Measurements from ENCODE around the gene TMSB4Y. TPM values are rescaled to one million over a fixed set of nuclear protein-coding genes. Genes with fewer than 3 reads are reported as not detected.

TMSB4Y gene
- total RNA-seq (2022; extraction: Qiagen RNA extraction; ENCODE audit: low read depth): 0.61 to 1.2 TPM (median 1.1 TPM) in 5 replicates

DNA sequence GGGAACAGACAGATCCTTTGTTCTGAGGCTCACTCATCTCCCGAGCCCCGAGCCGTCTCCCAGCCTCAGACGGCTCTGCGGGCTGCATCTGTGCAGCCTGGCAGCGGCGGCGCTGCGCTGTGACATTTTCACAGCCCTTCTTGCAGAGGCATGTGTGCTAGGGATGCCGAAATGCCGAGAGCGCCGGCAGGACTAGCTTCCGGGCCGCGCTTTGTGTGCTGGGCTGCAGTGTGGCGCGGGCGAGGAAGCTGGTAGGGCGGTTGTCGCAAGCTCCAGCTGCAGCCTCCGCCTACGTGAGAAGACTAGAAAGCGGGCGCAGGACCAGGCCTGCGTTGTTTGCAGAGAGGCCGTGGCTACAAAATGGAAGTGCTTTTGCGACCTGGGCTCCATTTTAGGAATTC lies at the start of gene TMSB4Y:
TSS of gene TMSB4Y (plus strand) at position 332 of the 401 bp plus-strand sequence.

Other genes starting within 250 kb of the TMSB4Y start
- gene UTY, start 223.9 kb upstream of the TMSB4Y start, total RNA-seq (2022; extraction: Qiagen RNA extraction; ENCODE audit: low read depth): 2.6 to 3.6 TPM (median 3.2 TPM) in 5 replicates

Data from A549 treated with DMSO at 1 μM for 4 hours (cell line).